Measurements from ENCODE around the gene TRANK1. TPM values are rescaled to one million over a fixed set of nuclear protein-coding genes. Genes with fewer than 3 reads are reported as not detected.

TRANK1 gene
- total RNA-seq, 2 experiments from 2014 or later, result 39.2 to 44.8 TPM

- Histone ChIP-seq H3K9me3 (ENCODE audit: control insufficient read depth in 1 of 2, insufficient read depth in 1 of 2, low read length in 2 of 2) (no peaks in the 10 kb centered on the region), H3K27me3 (ENCODE audit: control insufficient read depth in 1 of 2, insufficient read depth in 2 of 2, low read length in 2 of 2) (no peaks in the 10 kb centered on the region), H3K4me1 (ENCODE audit: insufficient read depth, low read length) (peaks cover 17% of the 10 kb centered on the region), H3K27ac (ENCODE audit: low read depth in 1 of 2, low read length in 2 of 2) (no peak overlapping the region), H3K4me3 (ENCODE audit: low read length) (no peak overlapping the region), H3K36me3 (ENCODE audit: insufficient read depth, low read length) (peaks cover 85% of the 10 kb centered on the region)
- no peak for ATAC-seq (ENCODE audit: poor library complexity)
- Mint-ChIP-seq H3K27me3 (no peaks in the 10 kb centered on the region), H3K9me3 (peaks cover 3% of the 10 kb centered on the region), H3K36me3 (ENCODE audit: low read depth) (peaks cover 100% of the 10 kb centered on the region), H3K4me1 (ENCODE audit: low read depth) (peaks cover 41% of the 10 kb centered on the region), H3K27ac (no peak overlapping the region), H3K4me3 (no peak overlapping the region)
- CTCF ChIA-PET, result interaction anchor here (1.4 kb wide), 1 partner anchor 27 kb away, joined by 4 read pairs; no protein-coding TSS in a partner anchor
- DNase-seq, result no peak
- intact Hi-C loops (cut with DNase I, micrococcal nuclease), result loop anchor here in 1 of 2 experiments (10.0 kb wide), 1 partner anchor 63 kb away; no protein-coding TSS in a partner anchor
- no peak for TF ChIP-seq CTCF (IDR thresholded peaks at IDR 0.05)
- POLR2A ChIA-PET, result no interaction called here
Observed at GRCh38 chr3:36842275-36842674, 102.6 kb downstream of the TRANK1 start.

- Mint-ChIP-seq H3K9me3 (peaks cover 3% of the 10 kb centered on the region), H3K4me3 (no peak overlapping the region), H3K36me3 (ENCODE audit: low read depth) (peaks cover 100% of the 10 kb centered on the region), H3K27me3 (no peaks in the 10 kb centered on the region), H3K27ac (no peak overlapping the region), H3K4me1 (ENCODE audit: low read depth) (peaks cover 41% of the 10 kb centered on the region)
- H3K27me3 ChIP-seq (ENCODE audit: control insufficient read depth in 1 of 2, insufficient read depth in 2 of 2, low read length in 2 of 2), result no peaks in the 10 kb centered on the region
- peaks cover 85% of the 10 kb centered on the region for H3K36me3 ChIP-seq (ENCODE audit: insufficient read depth, low read length)
- no peak overlapping the region for H3K27ac ChIP-seq (ENCODE audit: low read depth in 1 of 2, low read length in 2 of 2)
- ChIA-PET POLR2A (no interaction called here), CTCF (no interaction called here)
- no peak overlapping the region for H3K4me3 ChIP-seq (ENCODE audit: low read length)
- no peak for TF ChIP-seq CTCF (IDR thresholded peaks at IDR 0.05)
- ATAC-seq (ENCODE audit: poor library complexity) (no peak), DNase-seq (no peak)
- intact Hi-C loops (cut with DNase I, micrococcal nuclease), result loop anchor here in 1 of 2 experiments (10.0 kb wide), 1 partner anchor 64 kb away; no protein-coding TSS in a partner anchor
- no peaks in the 10 kb centered on the region for H3K9me3 ChIP-seq (ENCODE audit: control insufficient read depth in 1 of 2, insufficient read depth in 1 of 2, low read length in 2 of 2)
- peaks cover 17% of the 10 kb centered on the region for H3K4me1 ChIP-seq (ENCODE audit: insufficient read depth, low read length)
Observed at GRCh38 chr3:36840453-36840921, 104.4 kb downstream of the TRANK1 start.

GRCh38 chr3:36837089-36837488 is 107.8 kb downstream of the TRANK1 start:
- Mint-ChIP-seq H3K36me3 (ENCODE audit: low read depth) (peaks cover 98% of the 10 kb centered on the region), H3K27ac (no peak overlapping the region), H3K4me3 (no peak overlapping the region), H3K9me3 (peaks cover 3% of the 10 kb centered on the region), H3K4me1 (ENCODE audit: low read depth) (peaks cover 9% of the 10 kb centered on the region), H3K27me3 (no peaks in the 10 kb centered on the region)
- ATAC-seq (ENCODE audit: poor library complexity) (no peak), DNase-seq (no peak)
- Histone ChIP-seq H3K4me3 (ENCODE audit: low read length) (no peak overlapping the region), H3K9me3 (ENCODE audit: control insufficient read depth in 1 of 2, insufficient read depth in 1 of 2, low read length in 2 of 2) (no peaks in the 10 kb centered on the region), H3K27me3 (ENCODE audit: control insufficient read depth in 1 of 2, insufficient read depth in 2 of 2, low read length in 2 of 2) (no peaks in the 10 kb centered on the region), H3K27ac (ENCODE audit: low read depth in 1 of 2, low read length in 2 of 2) (peak overlapping the region in 1 of 2 donors; percentile 15), H3K36me3 (ENCODE audit: insufficient read depth, low read length) (peaks cover 95% of the 10 kb centered on the region), H3K4me1 (ENCODE audit: insufficient read depth, low read length) (no peaks in the 10 kb centered on the region)
- ChIA-PET CTCF (interaction anchor here (1.0 kb wide), 1 partner anchor 121 kb away, joined by 3 read pairs; no protein-coding TSS in a partner anchor), POLR2A (no interaction called here)
- intact Hi-C loops (cut with DNase I, micrococcal nuclease), result no loop called here
- peak; percentile 11 for TF ChIP-seq CTCF (IDR thresholded peaks at IDR 0.05)
